Measurements from ENCODE around the gene KLHL10. TPM values are rescaled to one million over a fixed set of nuclear protein-coding genes. Genes with fewer than 3 reads are reported as not detected.

Gene KLHL10
- polyA plus RNA-seq, 2 of the 4 experiments (the other 2 are of a cell fraction) = 0.12 to 0.13 TPM

- CTCF ChIA-PET = interaction anchor here (0.9 to 1.0 kb wide), 2 partner anchors 9 to 73 kb away, joined by 3 to 4 read pairs; no protein-coding TSS in a partner anchor
- no peaks in the 10 kb centered on the region for H3K9me3 ChIP-seq
- no peak overlapping the region for H3K4me2 ChIP-seq
- WGBS (ENCODE audit: missing lambda C conversion rate) = 88% methylated on average over 14 of the region's 14 CpGs
- ATAC-seq = peak in 1 of 2 experiments; percentile 3; a peak in 1 of 6 replicates
- no peak for DNase-seq (ENCODE audit: low read depth in 1 of 2, low spot score in 1 of 2)
- TF ChIP-seq TFCP2L1 (CRISPR knock-in tag; IDR thresholded peaks at IDR 0.05) (no peak), FOXS1 (CRISPR knock-in tag; IDR thresholded peaks at IDR 0.05) (no peak), NR3C1 (IDR thresholded peaks at IDR 0.05) (no peak), EP300 (IDR thresholded peaks at IDR 0.05) (no peak), ZFP36 (IDR thresholded peaks at IDR 0.05; ENCODE audit: borderline replicate concordance, partially characterized antibody) (no peak), SMC3 (IDR thresholded peaks at IDR 0.05) (no peak)
- TF ChIP-seq, protein P1, sequence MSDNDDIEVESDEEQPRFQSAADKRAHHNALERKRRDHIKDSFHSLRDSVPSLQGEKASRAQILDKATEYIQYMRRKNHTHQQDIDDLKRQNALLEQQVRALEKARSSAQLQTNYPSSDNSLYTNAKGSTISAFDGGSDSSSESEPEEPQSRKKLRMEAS (IDR thresholded peaks at IDR 0.05) = no peak
- H3K4me3 ChIP-seq = no peak overlapping the region
- H3K27ac ChIP-seq = no peak overlapping the region
- POLR2A ChIA-PET = no interaction called here
- FAIRE-seq = no peak
- H3K4me1 ChIP-seq = no peaks in the 10 kb centered on the region
These were observed 15.8 kb upstream of the KLHL10 start for GRCh38 chr17:41821776-41822175.

DNA sequence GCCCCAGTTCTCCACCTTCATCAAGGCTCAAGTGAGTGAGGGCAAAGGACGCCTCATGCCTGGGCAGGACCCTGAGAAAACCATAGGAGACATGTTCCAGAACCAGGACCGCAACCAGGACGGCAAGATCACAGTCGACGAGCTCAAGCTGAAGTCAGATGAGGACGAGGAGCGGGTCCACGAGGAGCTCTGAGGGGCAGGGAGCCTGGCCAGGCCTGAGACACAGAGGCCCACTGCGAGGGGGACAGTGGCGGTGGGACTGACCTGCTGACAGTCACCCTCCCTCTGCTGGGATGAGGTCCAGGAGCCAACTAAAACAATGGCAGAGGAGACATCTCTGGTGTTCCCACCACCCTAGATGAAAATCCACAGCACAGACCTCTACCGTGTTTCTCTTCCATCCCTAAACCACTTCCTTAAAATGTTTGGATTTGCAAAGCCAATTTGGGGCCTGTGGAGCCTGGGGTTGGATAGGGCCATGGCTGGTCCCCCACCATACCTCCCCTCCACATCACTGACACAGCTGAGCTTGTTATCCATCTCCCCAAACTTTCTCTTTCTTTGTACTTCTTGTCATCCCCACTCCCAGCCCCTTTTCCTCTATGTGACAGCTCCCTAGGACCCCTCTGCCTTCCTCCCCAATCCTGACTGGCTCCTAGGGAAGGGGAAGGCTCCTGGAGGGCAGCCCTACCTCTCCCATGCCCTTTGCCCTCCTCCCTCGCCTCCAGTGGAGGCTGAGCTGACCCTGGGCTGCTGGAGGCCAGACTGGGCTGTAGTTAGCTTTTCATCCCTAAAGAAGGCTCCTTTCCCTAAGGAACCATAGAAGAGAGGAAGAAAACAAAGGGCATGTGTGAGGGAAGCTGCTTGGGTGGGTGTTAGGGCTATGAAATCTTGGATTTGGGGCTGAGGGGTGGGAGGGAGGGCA, 15.1 kb upstream of the KLHL10 start:
- Histone ChIP-seq H3K4me1 (no peaks in the 10 kb centered on the region), H3K4me3 (no peak overlapping the region), H3K27ac (no peak overlapping the region), H3K9me3 (no peaks in the 10 kb centered on the region), H3K4me2 (no peak overlapping the region)
- FAIRE-seq (no peak), DNase-seq (ENCODE audit: low read depth in 1 of 2, low spot score in 1 of 2) (no peak), ATAC-seq (no peak; a peak in 1 of 6 replicates)
- TF ChIP-seq FOSB (CRISPR knock-in tag; IDR thresholded peaks at IDR 0.05) (no peak), TP53 (CRISPR knock-in tag; IDR thresholded peaks at IDR 0.05) (no peak), MAZ (IDR thresholded peaks at IDR 0.05; ENCODE audit: borderline replicate concordance, low read depth, low read length) (no peak)
- WGBS (ENCODE audit: missing lambda C conversion rate) = 91% methylated on average over 12 of the region's 12 CpGs
- CTCF ChIA-PET = interaction anchor here (0.7 to 1.2 kb wide), 5 partner anchors 11 to 126 kb away, joined by 3 to 6 read pairs (median 3); partner anchors contain the start of gene P3H4
- POLR2A ChIA-PET = interaction anchor here (0.5 to 2.2 kb wide), 3 partner anchors 9 to 50 kb away, joined by 3 to 8 read pairs (median 4); partner anchors contain the start of genes FKBP10 and P3H4

GRCh38 chr17:41823141-41823524, 14.5 kb upstream of the KLHL10 start:
- no peak; a peak in 2 of 6 replicates for ATAC-seq

DNA sequence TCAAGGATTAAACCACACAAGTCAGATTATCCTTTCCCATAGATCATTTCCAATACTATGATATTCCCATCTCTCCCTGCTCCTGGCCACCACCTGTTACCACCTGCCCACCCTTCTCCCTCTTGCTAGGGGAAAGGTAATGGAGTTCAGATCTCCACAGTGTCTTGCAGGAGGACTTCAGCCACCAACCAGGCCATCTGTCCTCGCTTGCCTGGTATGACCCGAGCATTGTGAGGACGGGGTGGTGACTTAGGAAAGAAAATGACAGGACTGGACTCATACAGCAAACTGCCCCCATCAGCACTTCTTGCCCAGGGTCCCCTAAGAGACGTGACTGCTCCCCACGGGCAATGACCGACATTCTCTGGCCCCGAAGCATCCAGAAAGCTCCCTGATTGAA, 14.0 kb upstream of the KLHL10 start:
- FAIRE-seq (no peak), DNase-seq (ENCODE audit: low read depth in 1 of 2, low spot score in 1 of 2) (no peak), ATAC-seq (no peak; a peak in 1 of 6 replicates)
- TF ChIP-seq GATA3 (IDR thresholded peaks at IDR 0.05; ENCODE audit: borderline replicate concordance) (no peak), MAFK (IDR thresholded peaks at IDR 0.05; ENCODE audit: partially characterized antibody) (peak; percentile 46), HOXA7 (CRISPR knock-in tag; IDR thresholded peaks at IDR 0.05) (no peak)
- TF ChIP-seq, protein P2, sequence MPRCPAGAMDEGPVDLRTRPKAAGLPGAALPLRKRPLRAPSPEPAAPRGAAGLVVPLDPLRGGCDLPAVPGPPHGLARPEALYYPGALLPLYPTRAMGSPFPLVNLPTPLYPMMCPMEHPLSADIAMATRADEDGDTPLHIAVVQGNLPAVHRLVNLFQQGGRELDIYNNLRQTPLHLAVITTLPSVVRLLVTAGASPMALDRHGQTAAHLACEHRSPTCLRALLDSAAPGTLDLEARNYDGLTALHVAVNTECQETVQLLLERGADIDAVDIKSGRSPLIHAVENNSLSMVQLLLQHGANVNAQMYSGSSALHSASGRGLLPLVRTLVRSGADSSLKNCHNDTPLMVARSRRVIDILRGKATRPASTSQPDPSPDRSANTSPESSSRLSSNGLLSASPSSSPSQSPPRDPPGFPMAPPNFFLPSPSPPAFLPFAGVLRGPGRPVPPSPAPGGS (IDR thresholded peaks at IDR 0.05) = no peak
- H3K4me2 ChIP-seq = no peak overlapping the region
- 92% methylated on average over 7 of the region's 7 CpGs for WGBS (ENCODE audit: missing lambda C conversion rate)
- CTCF ChIA-PET = interaction anchor here (0.7 to 3.6 kb wide), 6 partner anchors 9 to 41 kb away, joined by 3 to 14 read pairs (median 5); partner anchors contain the start of genes FKBP10, JUP and P3H4
- no peaks in the 10 kb centered on the region for H3K9me3 ChIP-seq
- no peaks in the 10 kb centered on the region for H3K4me1 ChIP-seq
- POLR2A ChIA-PET = interaction anchor here (1.1 to 2.2 kb wide), 2 partner anchors 11 to 42 kb away, joined by 4 to 8 read pairs; partner anchors contain the start of genes FKBP10, KLHL11 and P3H4
- H3K4me3 ChIP-seq = no peak overlapping the region
- H3K27ac ChIP-seq = no peak overlapping the region

More at GRCh38 chr17:41823141-41823524, 14.5 kb upstream of the KLHL10 start:
- H3K4me3 ChIP-seq = no peak overlapping the region
- CTCF ChIA-PET = interaction anchor here (0.9 to 1.2 kb wide), 4 partner anchors 12 to 127 kb away, joined by 3 to 6 read pairs (median 3); partner anchors contain the start of gene P3H4
- H3K4me2 ChIP-seq = no peak overlapping the region
- POLR2A ChIA-PET = interaction anchor here (0.5 to 2.2 kb wide), 4 partner anchors 8 to 50 kb away, joined by 3 to 8 read pairs (median 4); partner anchors contain the start of genes FKBP10, KLHL11 and P3H4
- no peak for DNase-seq (ENCODE audit: low read depth in 1 of 2, low spot score in 1 of 2)
- H3K4me1 ChIP-seq = no peaks in the 10 kb centered on the region
- 88% methylated on average over 1 of the region's 1 CpG for WGBS (ENCODE audit: missing lambda C conversion rate)
- H3K9me3 ChIP-seq = no peaks in the 10 kb centered on the region
- FAIRE-seq = no peak
- H3K27ac ChIP-seq = no peak overlapping the region
- TF ChIP-seq JUN (IDR thresholded peaks at IDR 0.05) (peak in 1 of 2 experiments; percentile 51; a peak in 2 of 5 replicates), HMGXB4 (CRISPR knock-in tag; IDR thresholded peaks at IDR 0.05; ENCODE audit: borderline replicate concordance) (no peak)

Data from A549 (cell line).